Fibroblast of upper back skin (primary cell): ENCODE measurements around the gene MMEL1.
"Not testable (repeated sequence)": the region's sequence is repeated elsewhere in the genome, so short reads cannot be mapped to it uniquely, and the experiment has no call there.

Experiments
- DNase-seq: peaks from one replicate; pipeline ENCODE4 v3.0.0-alpha.2; 2013

Gene MMEL1

DNA sequence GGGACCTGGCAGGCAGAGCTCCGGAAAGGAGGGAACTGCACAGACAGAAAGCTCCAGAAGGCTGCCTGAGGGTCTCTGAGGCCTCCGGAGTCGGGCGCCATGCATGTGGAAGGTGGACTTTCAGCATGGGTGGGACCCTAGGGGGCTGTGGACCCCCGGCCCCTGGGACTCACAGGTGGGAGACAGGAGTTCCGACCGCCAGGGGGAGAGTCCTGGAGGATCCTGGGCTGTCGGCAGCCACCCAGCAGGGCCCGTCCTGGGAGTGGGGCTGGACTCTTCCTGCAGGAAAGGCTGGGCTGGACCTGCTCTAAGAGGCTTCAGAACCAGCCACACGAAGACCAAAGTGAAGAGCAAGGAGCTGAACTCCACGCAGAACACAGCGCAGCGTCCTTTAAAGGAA lies 63.1 kb downstream of the MMEL1 start:
- not testable (repeated sequence) for DNase-seq

- no peak for DNase-seq
Observed at GRCh38 chr1:2569060-2569459, 63.8 kb downstream of the MMEL1 start.

DNA sequence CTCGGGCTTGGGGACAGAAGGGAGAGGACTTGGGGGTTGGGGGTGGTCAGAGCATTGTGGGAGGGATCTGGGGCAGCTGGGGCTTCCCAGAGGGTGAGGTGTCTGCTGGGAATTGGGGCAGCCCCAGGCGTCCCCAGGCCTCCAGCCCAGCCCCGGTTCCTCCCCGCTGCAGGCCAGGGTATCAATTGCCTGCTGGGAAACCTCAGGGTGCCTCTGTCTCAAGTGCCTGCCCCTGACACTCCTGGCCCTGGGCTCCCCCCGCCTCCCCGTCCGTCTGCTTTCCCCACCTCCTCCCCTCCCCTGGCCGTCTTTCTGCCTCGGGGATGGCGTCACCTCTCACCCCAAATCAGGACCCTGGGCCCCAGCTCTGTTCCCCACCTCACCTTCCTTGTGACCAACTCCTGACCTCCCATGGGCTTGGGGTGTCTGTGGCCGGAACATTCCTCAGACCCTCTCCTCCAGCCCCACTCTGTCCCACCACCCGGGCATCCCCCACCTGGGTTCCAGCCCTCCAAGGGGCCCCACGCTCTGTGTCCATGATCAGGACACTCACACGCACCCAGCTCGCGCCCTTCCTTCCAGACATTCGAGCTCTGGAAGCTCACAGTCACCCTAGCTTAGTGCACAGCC lies 64.5 kb downstream of the MMEL1 start:
- DNase-seq: not testable (repeated sequence)

DNA sequence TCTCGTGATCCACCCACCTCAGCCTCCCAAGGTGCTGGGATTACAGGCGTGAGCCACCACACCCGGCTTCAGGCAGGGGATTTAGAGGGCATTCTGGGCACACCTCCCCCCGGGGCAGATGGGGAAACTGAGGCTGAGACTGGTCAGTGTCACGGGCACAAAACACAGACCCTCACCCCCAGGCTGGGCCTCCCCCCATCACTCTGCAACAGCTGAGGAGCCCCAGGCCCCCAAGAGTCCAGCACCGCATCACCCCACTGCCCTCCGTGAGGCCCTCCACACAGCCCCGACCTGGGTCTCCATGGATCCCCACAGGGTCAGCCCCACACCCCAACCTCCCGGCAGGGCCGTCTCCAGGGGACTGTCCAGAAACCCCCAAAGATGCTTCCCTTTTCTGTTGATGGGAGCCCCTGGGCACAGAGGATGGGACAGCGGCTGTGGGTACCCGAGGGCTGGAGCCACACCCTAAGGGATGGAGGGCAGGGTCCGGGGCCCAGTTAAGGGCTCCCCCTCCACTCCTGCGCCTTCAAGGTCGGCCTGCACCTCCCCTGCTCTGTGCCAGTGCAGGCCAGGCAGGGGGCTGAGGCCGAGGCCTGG lies 65.6 kb downstream of the MMEL1 start:
- no peak for DNase-seq

- no peak for DNase-seq
Observed at GRCh38 chr1:2566101-2567045, 66.4 kb downstream of the MMEL1 start.

GRCh38 chr1:2564815-2565374 lies 67.9 kb downstream of the MMEL1 start:
- DNase-seq: no peak

DNA sequence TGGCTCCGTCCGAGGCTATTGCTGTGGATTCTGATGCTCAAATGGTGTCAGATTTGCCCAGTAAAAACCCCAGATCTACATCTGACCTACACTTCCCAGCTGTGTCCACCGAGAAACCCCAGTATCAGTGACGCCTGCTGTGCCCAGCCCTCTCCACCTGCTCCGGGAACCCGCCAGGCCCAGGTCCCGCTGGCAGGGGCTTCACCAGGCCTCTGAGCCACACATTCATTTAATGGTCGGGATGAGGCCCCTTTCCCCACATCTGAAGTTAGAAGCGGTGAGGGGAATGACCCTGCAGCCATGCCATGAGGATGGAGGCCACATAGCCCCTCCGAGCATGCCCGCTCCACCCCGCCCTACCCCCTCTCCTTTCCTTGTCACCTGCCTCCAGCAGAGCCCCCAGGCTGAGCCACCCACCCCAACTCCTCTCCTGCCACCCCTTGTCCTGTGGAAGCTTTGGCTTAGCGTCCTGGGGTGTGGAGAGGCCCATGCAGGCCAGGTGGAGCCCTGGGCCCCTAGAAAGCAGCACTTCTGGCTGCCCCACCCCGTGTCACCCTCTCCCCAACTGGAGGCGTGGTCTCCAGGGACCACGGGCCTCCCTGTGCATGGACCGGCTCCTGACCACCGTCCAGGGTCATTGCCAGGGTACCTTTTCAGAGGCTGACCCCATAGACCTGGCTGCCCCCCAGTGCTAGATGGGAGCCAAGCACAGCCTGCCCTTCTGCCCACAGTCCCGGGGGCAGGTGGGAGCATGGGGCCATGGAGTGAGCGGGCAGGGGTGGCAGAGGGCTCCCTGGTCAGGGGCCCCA lies 68.6 kb downstream of the MMEL1 start:
- no peak for DNase-seq

GRCh38 chr1:2563205-2563604 lies 69.6 kb downstream of the MMEL1 start:
- DNase-seq: no peak

GRCh38 chr1:2561898-2562895 lies 70.6 kb downstream of the MMEL1 start:
- DNase-seq: no peak

GRCh38 chr1:2561446-2561845 lies 71.4 kb downstream of the MMEL1 start:
- DNase-seq: no peak

- DNase-seq: no peak
Observed at GRCh38 chr1:2560299-2561073, 72.3 kb downstream of the MMEL1 start.

- no peak for DNase-seq
Observed at GRCh38 chr1:2559509-2560298, 73.1 kb downstream of the MMEL1 start.

GRCh38 chr1:2558861-2559260 lies 74.0 kb downstream of the MMEL1 start:
- DNase-seq: no peak

DNA sequence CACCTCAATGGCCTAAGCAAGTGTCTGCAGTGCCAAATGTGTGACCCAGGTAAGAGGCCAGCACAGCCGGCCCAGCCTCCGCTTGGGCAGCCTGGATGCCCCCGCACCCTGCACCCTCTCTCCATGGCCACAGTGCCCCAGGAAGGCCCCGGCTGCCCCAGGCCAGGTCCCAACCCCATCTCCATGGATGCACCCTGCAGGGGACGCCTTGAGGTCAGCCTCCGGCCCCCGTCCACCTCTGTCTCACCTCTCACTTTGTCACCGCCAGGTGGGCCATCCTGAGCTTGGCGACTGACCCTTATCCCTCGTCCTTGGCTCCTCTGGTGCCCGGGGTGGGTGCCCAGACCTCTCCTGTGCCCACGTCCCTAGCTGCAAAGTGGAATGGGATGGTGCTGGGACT lies 74.4 kb downstream of the MMEL1 start:
- DNase-seq: no peak

- no peak for DNase-seq
Observed at GRCh38 chr1:2557482-2558400, 75.1 kb downstream of the MMEL1 start.

DNA sequence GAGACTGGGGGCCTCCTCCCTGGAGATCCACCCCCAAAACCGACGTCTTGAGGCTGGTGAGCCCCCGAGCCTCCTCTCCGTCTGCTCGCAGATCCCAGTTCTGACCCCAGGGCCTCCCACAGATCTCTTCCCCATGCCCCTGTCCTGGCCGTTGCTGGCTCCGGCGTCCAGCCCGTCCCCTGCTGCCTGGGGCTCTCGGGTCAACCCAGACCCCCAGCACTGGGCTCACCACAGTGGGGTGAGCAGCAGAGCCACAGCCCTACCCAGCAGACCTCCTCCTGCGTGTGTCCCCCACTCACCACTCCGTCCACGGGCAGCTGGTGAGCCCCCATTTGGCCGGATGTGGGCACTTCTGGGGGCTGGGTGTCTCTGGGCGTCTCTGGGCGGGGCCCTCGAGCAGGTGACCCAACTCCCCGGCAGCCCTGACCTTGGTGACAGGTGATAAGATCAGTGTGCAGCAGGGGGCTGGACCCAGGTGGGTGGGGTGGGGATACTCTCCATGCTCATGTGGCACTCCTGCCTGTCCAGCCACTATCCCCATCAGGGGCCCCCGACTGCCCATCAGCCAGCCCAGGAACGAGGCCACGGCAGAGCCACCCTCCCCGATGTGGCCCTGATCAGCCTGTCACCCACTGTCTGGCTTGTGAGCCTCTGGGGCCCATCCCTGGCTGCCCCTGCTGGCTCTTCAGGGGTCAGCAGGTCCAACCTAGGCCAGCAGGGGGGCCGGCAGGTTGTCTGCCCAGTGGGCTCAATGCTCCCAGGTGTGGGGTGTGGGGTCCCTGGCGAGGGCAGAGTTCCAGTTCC lies 75.9 kb downstream of the MMEL1 start:
- no peak for DNase-seq

GRCh38 chr1:2556277-2556677 lies 76.5 kb downstream of the MMEL1 start, which contains the start of gene TNFRSF14:
Gene TNFRSF14 (plus strand): TSS chr1:2556371. CDS start chr1:2556665, 294 bp downstream.
- DNase-seq: no peak
